ENCODE data around the gene EMILIN3.

- TF ChIP-seq CTCF (IDR thresholded peaks at IDR 0.05; ENCODE audit: insufficient read depth, low read length, poor library complexity, severe bottlenecking) (no peak), EZH2phosphoT487 (conservative IDR thresholded peaks at IDR 0.05; ENCODE audit: low read length) (no peak)
Measured at GRCh38 chr20:41344938-41345728, 21.5 kb downstream of the EMILIN3 start.

Data from SU-DHL-6 (cell line).